Spleen (tissue), 7 donors: ENCODE results near the gene CELA1.
A peak's percentile ranks its signal among the peaks of the same experiment; 100 is the strongest.

Experiments
- POLR2A ChIP-seq, 3 donors: fragments of 450-650 bp; IDR thresholded peaks; one replicate each; pipeline ENCODE4 v1.5.1; 2017; ENCODE audit warnings: antibody characterized with exemption in 3 of 3, mild to moderate bottlenecking in 1 of 3
- POLR2AphosphoS5 ChIP-seq, 3 donors: sonication (generic); formaldehyde crosslinking; IDR thresholded peaks; one replicate each; pipeline ENCODE4 v1.5.1; 2017; ENCODE audit warnings: antibody characterized with exemption in 3 of 3
- TF ChIP-seq, protein P1 (sequence below), 11 experiments: fragments of 200-600 bp in 7 of 11; fragments of 450-650 bp in 4 of 11; sonication (generic) in 4 of 11; IDR thresholded peaks in 8 of 11; conservative IDR thresholded peaks in 3 of 11; 1 replicate in 7 of 11; 2 replicates in 4 of 11; pipeline versions ENCODE4 v1.4.0 to v1.8.0; 2016 to 2021; ENCODE audit warnings: antibody characterized with exemption in 11 of 11, inconsistent platforms in 4 of 11, mild to moderate bottlenecking in 1 of 11
- donor health status: DM: no; HTN: no; CAD: no; lungs with moderate emphysema.
- donor health status: DM: no; HTN: no; CAD: no.
- donor health status: DM: no; HTN: no; CAD: no.

DNA sequence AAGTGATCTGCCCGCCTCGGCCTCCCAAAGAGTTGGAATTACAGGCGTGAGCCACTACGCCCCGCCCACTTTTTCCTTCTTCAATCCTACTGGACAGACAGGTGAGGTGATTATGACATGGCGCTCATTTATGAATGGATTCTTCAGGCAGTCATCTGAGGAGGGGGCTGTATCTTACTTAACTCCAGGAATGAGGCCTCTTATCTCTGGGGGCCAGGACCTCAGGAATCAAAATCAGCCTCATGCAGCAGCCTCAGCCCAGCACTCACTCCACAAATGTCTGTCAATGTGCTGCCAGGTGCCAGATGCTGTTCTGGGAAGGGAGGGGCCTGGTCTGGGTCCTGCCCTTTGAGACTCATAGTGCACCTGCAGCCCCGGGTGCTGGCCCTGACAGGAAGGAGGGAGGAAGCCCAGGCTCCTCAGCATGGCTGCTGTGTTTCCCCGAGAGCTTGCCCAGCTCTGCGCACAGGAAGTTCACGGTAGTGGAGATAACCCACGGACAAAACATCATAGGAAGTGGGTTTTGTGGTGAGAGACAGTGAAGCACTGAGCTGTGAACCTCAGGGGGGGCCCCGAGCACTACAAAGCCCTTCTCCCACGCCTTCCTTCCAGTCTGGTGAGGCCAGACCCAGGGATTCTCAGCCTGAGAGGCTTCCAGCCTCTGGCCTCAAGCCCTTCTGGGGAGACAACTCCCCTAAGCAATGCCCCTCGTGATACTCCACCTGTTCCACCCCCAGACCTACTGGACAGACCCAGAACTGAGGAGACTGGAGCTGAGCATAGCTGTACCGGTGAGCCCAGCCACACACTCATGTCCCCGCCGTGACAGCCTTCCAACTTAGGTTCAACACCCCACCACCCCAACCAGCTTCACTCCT, 22.4 kb upstream of the CELA1 start:
- peak; percentile 87 to 95 (median 92) for TF ChIP-seq POLR2AphosphoS5 (IDR thresholded peaks at IDR 0.05)
- no peak for TF ChIP-seq POLR2A (IDR thresholded peaks at IDR 0.05)
- TF ChIP-seq, protein P1, sequence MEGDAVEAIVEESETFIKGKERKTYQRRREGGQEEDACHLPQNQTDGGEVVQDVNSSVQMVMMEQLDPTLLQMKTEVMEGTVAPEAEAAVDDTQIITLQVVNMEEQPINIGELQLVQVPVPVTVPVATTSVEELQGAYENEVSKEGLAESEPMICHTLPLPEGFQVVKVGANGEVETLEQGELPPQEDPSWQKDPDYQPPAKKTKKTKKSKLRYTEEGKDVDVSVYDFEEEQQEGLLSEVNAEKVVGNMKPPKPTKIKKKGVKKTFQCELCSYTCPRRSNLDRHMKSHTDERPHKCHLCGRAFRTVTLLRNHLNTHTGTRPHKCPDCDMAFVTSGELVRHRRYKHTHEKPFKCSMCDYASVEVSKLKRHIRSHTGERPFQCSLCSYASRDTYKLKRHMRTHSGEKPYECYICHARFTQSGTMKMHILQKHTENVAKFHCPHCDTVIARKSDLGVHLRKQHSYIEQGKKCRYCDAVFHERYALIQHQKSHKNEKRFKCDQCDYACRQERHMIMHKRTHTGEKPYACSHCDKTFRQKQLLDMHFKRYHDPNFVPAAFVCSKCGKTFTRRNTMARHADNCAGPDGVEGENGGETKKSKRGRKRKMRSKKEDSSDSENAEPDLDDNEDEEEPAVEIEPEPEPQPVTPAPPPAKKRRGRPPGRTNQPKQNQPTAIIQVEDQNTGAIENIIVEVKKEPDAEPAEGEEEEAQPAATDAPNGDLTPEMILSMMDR (IDR thresholded peaks at IDR 0.05 in 8 of 11, conservative IDR thresholded peaks at IDR 0.05 in 3 of 11), result peak in 2 of 11 experiments; percentile 17 to 21
